ENCODE results near the gene PRICKLE2. TPM values are rescaled to one million over a fixed set of nuclear protein-coding genes. Genes with fewer than 3 reads are reported as not detected.
A peak's percentile ranks its signal among the peaks of the same experiment; 100 is the strongest.

Gene PRICKLE2
- total RNA-seq, 1 experiment from 2014 or later: 4.2 TPM

DNA sequence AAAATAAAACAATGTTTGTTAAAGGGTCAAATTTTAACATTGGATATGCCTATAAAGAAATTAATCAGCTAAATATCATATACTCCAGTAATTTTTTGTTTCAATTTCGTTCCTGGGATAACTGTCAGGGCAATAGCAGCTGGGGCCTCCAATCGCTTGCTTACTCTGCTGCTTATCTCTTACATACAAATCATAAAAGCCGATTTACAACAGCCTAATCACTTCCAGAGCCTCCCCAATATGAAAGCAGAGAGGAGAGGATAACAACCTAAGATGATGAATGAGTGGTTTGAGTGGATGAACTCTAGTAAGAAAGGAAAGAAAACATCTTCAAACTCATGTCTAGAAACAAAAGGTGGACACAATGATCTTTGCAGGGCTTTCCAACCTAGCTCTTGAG is 121.3 kb downstream of the PRICKLE2 start:
- Histone ChIP-seq H3K27me3 (replicated peaks; ENCODE audit: control insufficient read depth, insufficient read depth, low read length) (no peaks in the 10 kb centered on the region), H3K4me1 (peaks cover 20% of the 10 kb centered on the region), H3K4me3 (ENCODE audit: low read depth, low read length) (no peak overlapping the region), H3K9me3 (no peaks in the 10 kb centered on the region), H3K36me3 (ENCODE audit: control insufficient read depth, insufficient read depth, low read length) (no peaks in the 10 kb centered on the region)
- intact Hi-C loops (cut with micrococcal nuclease; ENCODE audit: unreplicated experiment): loop anchor here (2.0 kb wide), 1 partner anchor 15 kb away; no protein-coding TSS in a partner anchor
- DNase-seq: peak in 1 of 2 experiments; percentile 19
- POLR2A ChIA-PET: no interaction called here
- Mint-ChIP-seq H3K27me3 (ENCODE audit: insufficient read depth, unreplicated experiment) (no peaks in the 10 kb centered on the region), H3K4me3 (ENCODE audit: unreplicated experiment) (no peak overlapping the region), H3K4me1 (ENCODE audit: low read depth, unreplicated experiment) (peaks cover 12% of the 10 kb centered on the region), H3K9me3 (ENCODE audit: unreplicated experiment) (no peaks in the 10 kb centered on the region), H3K27ac (ENCODE audit: unreplicated experiment) (no peak overlapping the region), H3K36me3 (ENCODE audit: insufficient read depth, unreplicated experiment) (no peaks in the 10 kb centered on the region)
- BruUV-seq (replicated peaks): no TSS peak
- CTCF ChIA-PET: no interaction called here
- TF ChIP-seq, protein P1, sequence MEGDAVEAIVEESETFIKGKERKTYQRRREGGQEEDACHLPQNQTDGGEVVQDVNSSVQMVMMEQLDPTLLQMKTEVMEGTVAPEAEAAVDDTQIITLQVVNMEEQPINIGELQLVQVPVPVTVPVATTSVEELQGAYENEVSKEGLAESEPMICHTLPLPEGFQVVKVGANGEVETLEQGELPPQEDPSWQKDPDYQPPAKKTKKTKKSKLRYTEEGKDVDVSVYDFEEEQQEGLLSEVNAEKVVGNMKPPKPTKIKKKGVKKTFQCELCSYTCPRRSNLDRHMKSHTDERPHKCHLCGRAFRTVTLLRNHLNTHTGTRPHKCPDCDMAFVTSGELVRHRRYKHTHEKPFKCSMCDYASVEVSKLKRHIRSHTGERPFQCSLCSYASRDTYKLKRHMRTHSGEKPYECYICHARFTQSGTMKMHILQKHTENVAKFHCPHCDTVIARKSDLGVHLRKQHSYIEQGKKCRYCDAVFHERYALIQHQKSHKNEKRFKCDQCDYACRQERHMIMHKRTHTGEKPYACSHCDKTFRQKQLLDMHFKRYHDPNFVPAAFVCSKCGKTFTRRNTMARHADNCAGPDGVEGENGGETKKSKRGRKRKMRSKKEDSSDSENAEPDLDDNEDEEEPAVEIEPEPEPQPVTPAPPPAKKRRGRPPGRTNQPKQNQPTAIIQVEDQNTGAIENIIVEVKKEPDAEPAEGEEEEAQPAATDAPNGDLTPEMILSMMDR (IDR thresholded peaks at IDR 0.05; ENCODE audit: insufficient read depth in 1 of 2, low read depth in 1 of 2, low read length in 1 of 2, severe bottlenecking in 1 of 2, unreplicated experiment in 1 of 2): no peak

DNA sequence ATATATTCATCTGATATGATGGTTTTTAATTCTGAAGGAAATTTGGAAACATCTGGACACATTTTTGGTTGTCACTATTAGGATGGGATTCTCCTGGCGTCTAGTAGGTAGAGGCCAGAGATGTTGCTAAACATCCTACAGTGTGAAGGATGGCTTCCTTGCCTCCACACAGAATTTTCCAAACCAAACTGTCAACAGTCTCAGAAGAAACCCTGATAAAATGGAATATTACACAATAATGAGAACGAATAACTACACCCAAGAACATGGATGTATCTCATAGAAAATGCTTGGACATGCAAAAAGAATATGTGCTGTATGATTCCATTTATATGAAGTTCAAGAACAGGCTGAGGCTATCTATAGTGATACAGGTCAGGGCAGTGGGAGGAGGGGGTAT is 122.1 kb downstream of the PRICKLE2 start:
- BruUV-seq (replicated peaks): no TSS peak
- POLR2A ChIA-PET: no interaction called here
- DNase-seq: no peak

DNA sequence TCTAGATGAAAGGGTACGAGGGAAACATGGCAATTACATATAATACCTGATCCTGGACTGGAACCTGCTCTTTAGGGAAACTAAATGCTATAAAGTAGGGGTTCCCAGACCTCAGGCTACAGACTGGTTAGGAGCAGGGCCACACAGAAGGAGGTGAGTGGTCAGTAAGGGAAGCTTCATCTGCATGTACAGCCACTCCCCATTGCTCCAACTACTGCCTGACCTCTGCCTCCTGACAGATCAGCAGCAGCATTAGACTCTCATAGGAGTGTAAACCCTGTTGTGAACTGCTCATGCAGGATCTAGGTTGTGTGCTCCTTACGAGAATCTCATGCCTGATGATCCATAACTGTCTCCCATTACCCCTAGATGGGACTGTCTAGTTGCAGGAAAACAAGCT is 123.1 kb downstream of the PRICKLE2 start:
- Histone ChIP-seq H3K9me3 (no peaks in the 10 kb centered on the region), H3K4me1 (peaks cover 18% of the 10 kb centered on the region), H3K36me3 (ENCODE audit: control insufficient read depth, insufficient read depth, low read length) (no peaks in the 10 kb centered on the region), H3K4me3 (ENCODE audit: low read depth, low read length) (no peak overlapping the region), H3K27me3 (replicated peaks; ENCODE audit: control insufficient read depth, insufficient read depth, low read length) (no peaks in the 10 kb centered on the region)
- ChIA-PET CTCF (interaction anchor here (0.5 kb wide), 1 partner anchor 381 kb away, joined by 3 read pairs; no protein-coding TSS in a partner anchor), POLR2A (no interaction called here)
- BruUV-seq (replicated peaks): no TSS peak
- intact Hi-C loops (cut with micrococcal nuclease; ENCODE audit: unreplicated experiment): no loop called here
- Mint-ChIP-seq H3K36me3 (ENCODE audit: insufficient read depth, unreplicated experiment) (no peaks in the 10 kb centered on the region), H3K4me1 (ENCODE audit: low read depth, unreplicated experiment) (peaks cover 8% of the 10 kb centered on the region), H3K27me3 (ENCODE audit: insufficient read depth, unreplicated experiment) (no peaks in the 10 kb centered on the region), H3K4me3 (ENCODE audit: unreplicated experiment) (no peak overlapping the region), H3K27ac (ENCODE audit: unreplicated experiment) (no peak overlapping the region), H3K9me3 (ENCODE audit: unreplicated experiment) (no peaks in the 10 kb centered on the region)
- no peak for DNase-seq
- TF ChIP-seq, protein P1 (IDR thresholded peaks at IDR 0.05; ENCODE audit: insufficient read depth in 1 of 2, low read depth in 1 of 2, low read length in 1 of 2, severe bottlenecking in 1 of 2, unreplicated experiment in 1 of 2): no peak

More for the DNA sequence above, 122.1 kb downstream of the PRICKLE2 start:
- TF ChIP-seq, protein P1 (IDR thresholded peaks at IDR 0.05; ENCODE audit: insufficient read depth in 1 of 2, low read depth in 1 of 2, low read length in 1 of 2, severe bottlenecking in 1 of 2, unreplicated experiment in 1 of 2): no peak
- H3K36me3 ChIP-seq (ENCODE audit: control insufficient read depth, insufficient read depth, low read length): no peaks in the 10 kb centered on the region
- H3K4me3 Mint-ChIP-seq (ENCODE audit: unreplicated experiment): no peak overlapping the region
- intact Hi-C loops (cut with micrococcal nuclease; ENCODE audit: unreplicated experiment): no loop called here
- peaks cover 18% of the 10 kb centered on the region for H3K4me1 ChIP-seq
- no peaks in the 10 kb centered on the region for H3K9me3 Mint-ChIP-seq (ENCODE audit: unreplicated experiment)
- H3K27me3 ChIP-seq (replicated peaks; ENCODE audit: control insufficient read depth, insufficient read depth, low read length): no peaks in the 10 kb centered on the region
- H3K36me3 Mint-ChIP-seq (ENCODE audit: insufficient read depth, unreplicated experiment): no peaks in the 10 kb centered on the region
- CTCF ChIA-PET: interaction anchor here (0.6 kb wide), 1 partner anchor 73 kb away, joined by 8 read pairs; no protein-coding TSS in a partner anchor
- no peaks in the 10 kb centered on the region for H3K9me3 ChIP-seq
- H3K4me1 Mint-ChIP-seq (ENCODE audit: low read depth, unreplicated experiment): peaks cover 12% of the 10 kb centered on the region
- H3K27me3 Mint-ChIP-seq (ENCODE audit: insufficient read depth, unreplicated experiment): no peaks in the 10 kb centered on the region
- H3K27ac Mint-ChIP-seq (ENCODE audit: unreplicated experiment): no peak overlapping the region
- no peak overlapping the region for H3K4me3 ChIP-seq (ENCODE audit: low read depth, low read length)
